ENCODE measurements around the gene INO80D.
A peak's percentile ranks its signal among the peaks of the same experiment; 100 is the strongest.

The INO80D gene

DNA sequence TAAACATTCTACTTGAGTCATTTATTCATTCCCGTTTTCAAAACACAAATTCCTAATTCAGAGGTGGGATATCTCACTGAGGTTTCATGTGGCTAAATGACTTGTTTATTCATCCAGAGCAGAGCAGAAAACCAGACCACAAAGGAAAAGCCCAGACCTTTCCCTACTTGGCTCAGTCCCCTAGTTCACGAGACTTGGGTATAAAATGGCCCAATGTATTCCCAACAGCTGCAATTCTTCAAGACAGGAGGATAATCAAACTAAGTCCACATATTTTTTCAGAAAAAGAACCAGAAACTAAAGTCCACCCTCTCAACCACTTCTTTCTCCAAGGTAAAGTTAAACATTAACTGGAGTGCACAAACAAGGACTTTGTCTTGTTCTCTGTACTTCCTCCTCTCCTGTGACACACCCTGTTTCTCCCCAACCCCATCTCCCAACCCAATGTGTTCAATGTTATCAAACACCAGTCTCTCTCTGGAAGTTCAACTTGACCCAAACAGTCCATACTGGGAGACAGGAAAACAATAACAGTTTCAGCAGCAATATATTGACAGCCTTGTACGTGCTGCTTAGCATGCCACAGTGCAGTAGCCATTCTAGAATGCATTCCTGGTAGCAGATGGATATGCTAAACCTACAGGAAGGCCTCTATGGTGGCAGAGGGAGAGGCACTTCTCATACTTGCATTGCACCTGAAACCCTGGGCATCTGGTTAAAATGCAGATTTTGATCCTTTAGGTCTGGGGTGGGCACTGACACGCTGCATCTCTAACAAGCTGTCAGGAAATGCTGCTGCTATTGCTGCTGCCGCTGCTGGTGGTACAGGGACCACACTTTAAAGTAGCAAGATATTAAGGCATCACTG lies 110.7 kb downstream of the INO80D start:
- DNase-seq = no peak

DNA sequence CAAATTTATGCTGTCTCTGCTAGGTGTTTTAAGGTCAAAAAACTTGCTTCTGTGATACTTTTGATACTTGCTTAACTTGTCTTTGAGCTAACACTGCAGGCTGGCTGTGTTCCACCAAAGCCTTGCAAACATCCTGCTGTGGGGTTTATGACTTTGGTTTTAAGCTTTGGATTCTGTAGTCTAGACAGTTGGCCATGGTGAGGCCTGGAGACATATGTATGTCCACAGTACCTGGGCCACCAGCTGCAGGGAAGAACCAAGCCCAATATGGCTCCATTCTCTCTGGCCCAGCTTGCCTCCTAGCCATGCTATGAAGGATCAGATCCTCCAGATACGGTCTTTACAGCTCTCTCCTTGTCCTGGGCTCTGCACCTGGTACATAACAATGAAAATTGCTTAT lies 113.9 kb downstream of the INO80D start:
- DNase-seq = no peak

- DNase-seq = no peak
These were observed 115.6 kb downstream of the INO80D start for GRCh38 chr2:205970348-205970747.

DNA sequence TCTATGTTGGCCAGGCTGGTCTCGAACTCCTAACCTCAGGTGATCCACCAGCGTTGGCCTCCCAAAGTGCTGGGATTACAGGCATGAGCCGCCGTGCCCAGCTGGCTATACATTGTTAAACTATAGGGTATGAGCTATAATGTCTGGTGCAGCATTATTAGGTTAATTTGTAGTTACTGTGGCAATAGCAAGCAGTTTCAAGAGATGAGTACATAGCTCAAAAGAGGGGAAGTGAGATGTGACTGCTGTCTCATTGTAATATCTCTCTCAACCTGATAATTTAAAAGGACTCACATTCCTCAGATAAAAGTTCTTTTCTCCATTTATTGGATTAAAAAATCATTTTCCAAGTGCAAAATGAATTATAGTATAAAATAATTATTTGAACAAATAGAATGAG lies 116.4 kb downstream of the INO80D start:
- no peak for DNase-seq

- DNase-seq = no peak
These were observed 118.4 kb downstream of the INO80D start for GRCh38 chr2:205967391-205968075.

- DNase-seq = peak; percentile 58
These were observed 120.3 kb downstream of the INO80D start for GRCh38 chr2:205965707-205966106.

GRCh38 chr2:205964111-205964761 lies 121.7 kb downstream of the INO80D start:
- DNase-seq = peak; percentile 70

GRCh38 chr2:205959521-205959920 lies 126.5 kb downstream of the INO80D start:
- DNase-seq = no peak

DNA sequence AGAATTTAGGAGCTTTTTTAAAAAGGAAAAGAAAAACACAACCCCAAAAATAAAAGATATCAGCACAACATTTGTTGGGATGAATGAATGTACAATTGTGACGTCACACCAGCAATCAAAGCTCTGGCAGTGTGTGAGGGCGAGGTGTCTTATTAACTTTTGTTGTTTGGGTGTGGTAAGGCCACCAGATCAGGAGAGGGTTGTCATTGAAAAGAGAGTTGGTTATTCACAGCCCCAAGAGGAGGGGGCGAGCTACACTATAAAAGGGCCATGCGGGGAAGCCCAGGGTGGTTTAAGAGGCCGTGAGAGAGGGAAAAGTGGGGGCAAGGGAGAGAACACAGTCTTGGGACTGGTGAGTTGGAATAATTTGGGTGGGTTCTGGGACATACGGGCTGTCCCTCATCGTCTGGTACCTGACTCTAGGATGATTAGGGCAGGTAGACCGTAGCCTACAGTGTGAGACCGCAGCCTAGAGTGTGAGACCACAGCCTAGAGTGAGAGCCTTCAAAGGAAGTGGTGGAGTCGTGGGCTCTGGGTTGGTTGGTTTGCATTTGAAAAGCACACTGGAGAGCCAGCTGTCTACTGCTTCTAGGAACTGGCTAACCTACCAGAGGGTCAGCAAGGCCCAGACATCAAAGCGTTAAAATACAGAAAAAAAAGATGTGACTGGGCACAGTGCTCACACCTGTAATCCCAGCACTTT lies 128.4 kb downstream of the INO80D start:
- DNase-seq = no peak

DNA sequence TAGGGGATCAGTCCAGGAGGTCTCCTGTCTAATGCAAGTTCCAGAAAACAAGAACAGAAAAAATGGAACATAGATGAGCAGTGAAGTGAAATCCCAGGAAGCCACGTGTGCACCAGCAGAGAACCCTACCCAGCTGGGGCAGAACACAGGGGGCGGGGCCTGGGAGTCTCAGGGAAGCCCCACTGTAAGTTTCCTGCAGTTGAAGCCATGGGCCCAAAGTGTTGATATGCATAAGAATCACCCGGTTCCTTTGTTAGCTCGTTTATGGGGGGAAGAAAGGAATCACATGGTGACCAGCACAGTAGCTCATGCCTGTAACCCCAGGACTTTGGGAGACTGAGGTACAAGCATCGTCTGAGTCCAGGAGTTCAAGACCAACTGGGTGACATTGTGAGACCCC lies 131.3 kb downstream of the INO80D start:
- no peak for DNase-seq

- no peak for DNase-seq
These were observed 133.7 kb downstream of the INO80D start for GRCh38 chr2:205952282-205952681.

DNA sequence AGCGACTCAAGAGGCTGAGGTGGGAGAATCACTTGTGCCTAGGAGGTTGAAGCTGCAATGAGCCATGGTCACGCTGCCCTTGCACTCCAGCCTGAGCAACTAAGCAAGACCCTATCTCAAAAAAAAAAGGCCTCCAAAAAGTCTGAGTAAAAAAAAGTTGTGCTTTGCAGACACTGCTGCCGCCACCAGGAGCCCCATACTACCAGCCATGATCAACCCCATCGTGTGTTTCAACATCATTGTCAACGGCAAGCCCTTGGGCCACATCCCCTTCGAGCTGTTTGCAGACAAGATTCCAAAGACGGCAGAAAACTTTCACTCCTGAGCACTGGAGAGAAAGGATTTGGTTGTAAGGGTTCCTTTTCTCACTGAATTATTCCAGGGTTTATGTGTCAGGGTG lies 137.1 kb downstream of the INO80D start:
- DNase-seq = no peak

DNA sequence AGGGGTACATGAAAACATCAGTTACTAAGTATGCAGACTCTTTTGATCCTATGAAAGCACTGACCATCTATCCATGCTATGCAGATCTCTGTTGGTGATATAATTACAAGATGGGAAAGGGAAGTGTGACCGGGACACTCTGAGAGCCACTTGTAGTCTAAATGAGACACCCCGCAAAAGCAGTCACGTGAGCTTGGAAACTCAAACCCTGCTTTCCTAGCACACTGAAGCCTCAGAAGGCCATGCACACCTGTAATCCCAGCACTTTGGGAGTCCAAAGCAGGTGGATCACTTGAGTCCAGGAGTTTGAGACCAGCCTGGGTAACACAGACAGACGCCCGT lies 137.5 kb downstream of the INO80D start:
- no peak for DNase-seq

DNA sequence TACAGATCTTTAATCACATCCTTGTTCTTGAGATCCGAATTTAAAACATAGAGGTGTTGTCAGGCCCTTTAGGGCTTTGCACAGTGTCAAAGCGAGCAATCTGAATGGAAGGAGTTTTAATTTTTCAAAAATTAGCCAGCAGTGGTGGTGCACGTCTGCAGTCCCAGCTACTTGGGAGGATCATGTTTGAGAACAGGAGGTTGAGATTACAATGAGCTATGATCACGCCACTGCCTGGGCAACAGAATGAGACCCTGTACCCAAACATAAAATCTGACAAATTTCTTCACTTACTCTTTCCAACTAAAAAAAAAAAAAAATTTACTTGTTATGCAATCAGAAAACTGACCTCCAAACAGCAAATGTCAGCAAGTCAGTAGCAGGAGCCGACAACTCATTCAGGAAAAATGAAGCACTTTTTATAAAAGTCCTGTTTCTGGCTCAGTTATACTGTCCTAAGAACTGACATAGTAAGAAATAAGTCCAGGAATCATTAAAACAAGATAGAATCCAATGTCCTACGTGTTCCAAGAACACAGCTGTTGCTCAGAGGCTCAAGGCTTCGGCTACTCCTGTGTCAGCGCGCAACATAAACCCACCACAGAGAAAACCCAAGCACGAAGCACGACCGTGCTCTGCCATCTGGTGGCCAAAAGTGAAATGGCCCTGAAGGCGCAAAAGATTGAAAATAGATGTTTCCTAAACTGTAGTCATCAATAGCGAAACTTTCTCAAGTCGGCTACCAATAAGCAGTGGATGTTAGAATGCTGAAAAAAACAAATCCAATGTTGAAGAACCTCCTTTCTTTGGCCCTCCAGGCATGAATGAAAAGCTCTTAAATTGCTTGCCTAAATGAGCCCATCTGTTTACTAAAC lies 138.1 kb downstream of the INO80D start:
- peak; percentile 48 for DNase-seq

GRCh38 chr2:205946226-205946625 lies 139.7 kb downstream of the INO80D start:
- no peak for DNase-seq
